Neutrophil (primary cell): ENCODE measurements around the gene ANKRD28.

Source experiments
- H3K27ac ChIP-seq: fragments of 200-600 bp; sonication (generic); 2 replicates; pipeline ENCODE4 v1.5.1; 2016; ENCODE audit warnings: mild to moderate bottlenecking, moderate library complexity
- H3K27me3 ChIP-seq: fragments of 200-600 bp; sonication (generic); 2 replicates; pipeline ENCODE4 v1.6.0; 2016; ENCODE audit warnings: mild to moderate bottlenecking
- H3K36me3 ChIP-seq: fragments of 200-600 bp; sonication (generic); 2 replicates; pipeline ENCODE4 v1.5.1; 2017
- H3K4me1 ChIP-seq, 2 experiments: fragments of 200-600 bp in 1 of 2; sonication (generic) in 1 of 2; 1 replicate in 1 of 2; 2 replicates in 1 of 2; pipeline versions ENCODE4 v1.5.1 to v1.6.1; 2013 to 2016; ENCODE audit warnings: low read depth in 1 of 2, low read length in 1 of 2, mild to moderate bottlenecking in 1 of 2, moderate library complexity in 1 of 2; ENCODE audit not compliant: control insufficient read depth in 1 of 2, insufficient read depth in 1 of 2
- H3K4me3 ChIP-seq, 2 experiments: fragments of 200-600 bp in 1 of 2; sonication (generic) in 1 of 2; 1 replicate in 1 of 2; 2 replicates in 1 of 2; pipeline ENCODE4 v1.5.1; 2013 to 2016; ENCODE audit warnings: low read depth in 1 of 2, low read length in 1 of 2, mild to moderate bottlenecking in 1 of 2, moderate library complexity in 1 of 2
- H3K9me3 ChIP-seq: fragments of 200-600 bp; sonication (generic); 2 replicates; pipeline ENCODE4 v1.5.1; 2016
- CTCF ChIP-seq: fragments of 200-600 bp; sonication (generic); IDR thresholded peaks from 2 replicates; pipeline ENCODE4 v1.5.1; 2016; ENCODE audit warnings: antibody characterized with exemption

Gene ANKRD28

GRCh38 chr3:15638891-15639262, 158.9 kb downstream of the ANKRD28 start:
- TF ChIP-seq CTCF: no peak
- peaks cover 8 to 12% of the 10 kb centered on the region in 2 experiments for H3K4me1 ChIP-seq
- no peaks in the 10 kb centered on the region for H3K9me3 ChIP-seq
- H3K36me3 ChIP-seq: peaks cover 15% of the 10 kb centered on the region
- H3K27me3 ChIP-seq: no peaks in the 10 kb centered on the region
- H3K4me3 ChIP-seq: no peak overlapping the region
- H3K27ac ChIP-seq: no peak overlapping the region

GRCh38 chr3:15638193-15638890, 159.4 kb downstream of the ANKRD28 start:
- no peak overlapping the region for H3K27ac ChIP-seq
- peaks cover 15% of the 10 kb centered on the region for H3K36me3 ChIP-seq
- no peaks in the 10 kb centered on the region for H3K9me3 ChIP-seq
- no peak for TF ChIP-seq CTCF
- no peak overlapping the region for H3K4me3 ChIP-seq
- peaks cover 8 to 12% of the 10 kb centered on the region in 2 experiments for H3K4me1 ChIP-seq
- no peaks in the 10 kb centered on the region for H3K27me3 ChIP-seq

- TF ChIP-seq CTCF: no peak
- H3K4me3 ChIP-seq: no peak overlapping the region
- peaks cover 15% of the 10 kb centered on the region for H3K36me3 ChIP-seq
- no peaks in the 10 kb centered on the region for H3K27me3 ChIP-seq
- peaks cover 8 to 12% of the 10 kb centered on the region in 2 experiments for H3K4me1 ChIP-seq
- no peak overlapping the region for H3K27ac ChIP-seq
- no peaks in the 10 kb centered on the region for H3K9me3 ChIP-seq
These were observed 160.4 kb downstream of the ANKRD28 start for GRCh38 chr3:15637131-15637951.

GRCh38 chr3:15636028-15636709, 161.6 kb downstream of the ANKRD28 start:
- H3K27me3 ChIP-seq: no peaks in the 10 kb centered on the region
- no peak for TF ChIP-seq CTCF
- H3K36me3 ChIP-seq: peaks cover 11% of the 10 kb centered on the region
- peak overlapping the region; percentile 9 for H3K27ac ChIP-seq
- H3K4me3 ChIP-seq: no peak overlapping the region
- H3K4me1 ChIP-seq: peaks cover 8 to 12% of the 10 kb centered on the region in 2 experiments
- H3K9me3 ChIP-seq: no peaks in the 10 kb centered on the region

GRCh38 chr3:15635121-15635661, 162.6 kb downstream of the ANKRD28 start:
- no peak overlapping the region for H3K4me3 ChIP-seq
- TF ChIP-seq CTCF: no peak
- peaks cover 11% of the 10 kb centered on the region for H3K36me3 ChIP-seq
- no peaks in the 10 kb centered on the region for H3K9me3 ChIP-seq
- no peak overlapping the region for H3K27ac ChIP-seq
- H3K27me3 ChIP-seq: no peaks in the 10 kb centered on the region
- H3K4me1 ChIP-seq: peaks cover 8 to 15% of the 10 kb centered on the region in 2 experiments
